ENCODE measurements around the gene INPP5E. TPM values are rescaled to one million over a fixed set of nuclear protein-coding genes. Genes with fewer than 3 reads are reported as not detected.
A peak's percentile ranks its signal among the peaks of the same experiment; 100 is the strongest.

The INPP5E gene
- total RNA-seq, 1 donor from 2014 or later, result 23.6 TPM

DNA sequence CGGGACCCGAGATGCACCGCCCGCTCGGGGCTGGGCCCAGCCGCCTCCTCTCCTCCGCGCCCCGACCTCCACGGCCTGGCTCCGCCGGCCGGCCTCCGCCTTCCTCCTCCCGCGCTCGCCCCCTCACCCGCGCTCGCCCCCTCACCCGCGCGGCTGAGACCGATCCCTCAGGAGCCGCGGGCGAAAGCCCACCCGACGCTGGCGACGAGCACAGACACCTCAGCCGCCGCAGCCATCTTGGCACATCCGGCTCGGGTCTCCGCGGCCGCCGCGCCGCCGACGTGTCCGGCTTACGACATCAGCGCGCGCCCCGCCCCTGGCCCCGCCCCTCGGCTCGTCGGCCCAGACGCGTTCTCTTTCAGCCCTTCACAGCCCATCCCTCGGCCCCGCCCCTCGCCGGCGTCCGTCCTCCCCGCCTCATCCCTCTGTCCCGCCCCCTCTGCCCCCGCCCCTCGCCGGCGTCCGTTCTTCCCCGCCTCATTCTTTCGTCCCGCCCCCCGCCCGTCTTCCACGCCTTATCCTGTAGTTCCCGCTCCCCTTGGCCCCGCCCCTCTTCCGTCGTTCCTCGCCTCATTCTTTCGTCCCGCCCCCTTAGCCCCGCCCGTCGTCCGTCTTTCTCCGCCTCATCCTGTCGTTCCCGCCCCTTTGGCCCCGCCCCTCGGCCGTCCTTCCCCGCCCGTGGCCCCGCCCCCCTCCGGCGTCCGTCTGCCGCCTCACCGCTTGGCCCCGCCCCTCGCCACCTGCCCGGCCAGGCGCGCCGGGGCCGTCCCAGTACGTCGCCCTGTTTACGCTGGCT lies 43.3 kb upstream of the INPP5E start, which contains the start of gene SEC16A:
Gene SEC16A (minus strand): TSS at position 248 of the 796 bp plus-strand sequence. CDS start 5,425 bp downstream, outside the sequence.
- peak; percentile 100 for DNase-seq (ENCODE audit: low spot score)
- H3K27me3 Mint-ChIP-seq (ENCODE audit: unreplicated experiment), result peaks cover 18% of the 10 kb centered on the region
- H3K9me3 Mint-ChIP-seq (ENCODE audit: unreplicated experiment), result no peaks in the 10 kb centered on the region
- peak within 1 kb of the TSS; percentile 98 for H3K27ac Mint-ChIP-seq (ENCODE audit: unreplicated experiment)
- H3K4me1 Mint-ChIP-seq (ENCODE audit: unreplicated experiment), result peaks cover 22% of the 10 kb centered on the region
- TF ChIP-seq, protein P1, sequence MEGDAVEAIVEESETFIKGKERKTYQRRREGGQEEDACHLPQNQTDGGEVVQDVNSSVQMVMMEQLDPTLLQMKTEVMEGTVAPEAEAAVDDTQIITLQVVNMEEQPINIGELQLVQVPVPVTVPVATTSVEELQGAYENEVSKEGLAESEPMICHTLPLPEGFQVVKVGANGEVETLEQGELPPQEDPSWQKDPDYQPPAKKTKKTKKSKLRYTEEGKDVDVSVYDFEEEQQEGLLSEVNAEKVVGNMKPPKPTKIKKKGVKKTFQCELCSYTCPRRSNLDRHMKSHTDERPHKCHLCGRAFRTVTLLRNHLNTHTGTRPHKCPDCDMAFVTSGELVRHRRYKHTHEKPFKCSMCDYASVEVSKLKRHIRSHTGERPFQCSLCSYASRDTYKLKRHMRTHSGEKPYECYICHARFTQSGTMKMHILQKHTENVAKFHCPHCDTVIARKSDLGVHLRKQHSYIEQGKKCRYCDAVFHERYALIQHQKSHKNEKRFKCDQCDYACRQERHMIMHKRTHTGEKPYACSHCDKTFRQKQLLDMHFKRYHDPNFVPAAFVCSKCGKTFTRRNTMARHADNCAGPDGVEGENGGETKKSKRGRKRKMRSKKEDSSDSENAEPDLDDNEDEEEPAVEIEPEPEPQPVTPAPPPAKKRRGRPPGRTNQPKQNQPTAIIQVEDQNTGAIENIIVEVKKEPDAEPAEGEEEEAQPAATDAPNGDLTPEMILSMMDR (IDR thresholded peaks at IDR 0.05; ENCODE audit: unreplicated experiment), result no peak
- peak within 1 kb of the TSS; percentile 94 for H3K4me3 Mint-ChIP-seq (ENCODE audit: unreplicated experiment)
- H3K36me3 Mint-ChIP-seq (ENCODE audit: low read depth, unreplicated experiment), result peaks cover 15% of the 10 kb centered on the region

DNA sequence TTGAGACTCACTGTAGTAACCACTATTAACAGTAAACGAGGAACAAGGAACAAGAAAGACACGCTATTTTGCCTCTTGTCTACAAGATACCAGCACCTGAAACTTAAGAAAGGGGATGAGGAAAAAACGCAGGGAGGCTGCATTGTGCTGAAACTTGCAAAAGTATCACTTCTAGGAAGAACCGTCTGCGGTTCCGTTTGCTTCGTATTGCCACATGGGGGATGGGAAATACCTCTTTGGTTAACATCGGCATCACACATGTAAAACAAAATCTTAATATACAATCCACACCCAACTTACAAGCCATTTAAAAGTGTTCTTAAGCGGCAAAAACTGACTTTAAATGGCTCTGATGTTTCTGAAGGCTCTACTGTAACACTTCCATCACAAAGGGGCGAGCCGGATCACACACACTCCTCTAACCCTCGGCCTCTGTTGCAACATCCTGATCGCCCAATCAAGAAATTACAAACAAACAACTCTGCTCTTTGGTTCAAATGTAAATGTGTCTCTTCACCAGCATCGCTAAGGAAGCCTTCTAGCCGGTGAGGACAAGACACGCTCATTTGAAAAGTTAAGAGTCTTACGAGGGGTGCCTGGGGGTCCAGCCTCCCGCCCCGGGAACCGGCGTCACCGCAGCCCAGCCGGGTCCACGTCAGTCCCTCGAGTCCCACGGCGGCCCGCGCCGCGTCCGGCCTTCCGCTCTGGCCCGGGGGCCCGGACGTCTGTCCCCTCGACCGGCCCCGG lies 42.6 kb upstream of the INPP5E start:
- H3K36me3 Mint-ChIP-seq (ENCODE audit: low read depth, unreplicated experiment), result peaks cover 21% of the 10 kb centered on the region
- H3K9me3 Mint-ChIP-seq (ENCODE audit: unreplicated experiment), result no peaks in the 10 kb centered on the region
- TF ChIP-seq, protein P1 (IDR thresholded peaks at IDR 0.05; ENCODE audit: unreplicated experiment), result no peak
- DNase-seq (ENCODE audit: low spot score), result no peak
- H3K27me3 Mint-ChIP-seq (ENCODE audit: unreplicated experiment), result peaks cover 16% of the 10 kb centered on the region
- H3K4me3 Mint-ChIP-seq (ENCODE audit: unreplicated experiment), result peak overlapping the region; percentile 93
- H3K4me1 Mint-ChIP-seq (ENCODE audit: unreplicated experiment), result peaks cover 22% of the 10 kb centered on the region
- H3K27ac Mint-ChIP-seq (ENCODE audit: unreplicated experiment), result peak overlapping the region; percentile 89

- no peak for DNase-seq (ENCODE audit: low spot score)
- Mint-ChIP-seq H3K27me3 (ENCODE audit: unreplicated experiment) (peaks cover 14% of the 10 kb centered on the region), H3K9me3 (ENCODE audit: unreplicated experiment) (no peaks in the 10 kb centered on the region), H3K27ac (ENCODE audit: unreplicated experiment) (peak overlapping the region; percentile 89), H3K4me1 (ENCODE audit: unreplicated experiment) (peaks cover 22% of the 10 kb centered on the region), H3K36me3 (ENCODE audit: low read depth, unreplicated experiment) (peaks cover 21% of the 10 kb centered on the region), H3K4me3 (ENCODE audit: unreplicated experiment) (peak overlapping the region; percentile 93)
- TF ChIP-seq, protein P1 (IDR thresholded peaks at IDR 0.05; ENCODE audit: unreplicated experiment), result no peak
Observed at GRCh38 chr9:136481558-136481957, 41.9 kb upstream of the INPP5E start.

DNA sequence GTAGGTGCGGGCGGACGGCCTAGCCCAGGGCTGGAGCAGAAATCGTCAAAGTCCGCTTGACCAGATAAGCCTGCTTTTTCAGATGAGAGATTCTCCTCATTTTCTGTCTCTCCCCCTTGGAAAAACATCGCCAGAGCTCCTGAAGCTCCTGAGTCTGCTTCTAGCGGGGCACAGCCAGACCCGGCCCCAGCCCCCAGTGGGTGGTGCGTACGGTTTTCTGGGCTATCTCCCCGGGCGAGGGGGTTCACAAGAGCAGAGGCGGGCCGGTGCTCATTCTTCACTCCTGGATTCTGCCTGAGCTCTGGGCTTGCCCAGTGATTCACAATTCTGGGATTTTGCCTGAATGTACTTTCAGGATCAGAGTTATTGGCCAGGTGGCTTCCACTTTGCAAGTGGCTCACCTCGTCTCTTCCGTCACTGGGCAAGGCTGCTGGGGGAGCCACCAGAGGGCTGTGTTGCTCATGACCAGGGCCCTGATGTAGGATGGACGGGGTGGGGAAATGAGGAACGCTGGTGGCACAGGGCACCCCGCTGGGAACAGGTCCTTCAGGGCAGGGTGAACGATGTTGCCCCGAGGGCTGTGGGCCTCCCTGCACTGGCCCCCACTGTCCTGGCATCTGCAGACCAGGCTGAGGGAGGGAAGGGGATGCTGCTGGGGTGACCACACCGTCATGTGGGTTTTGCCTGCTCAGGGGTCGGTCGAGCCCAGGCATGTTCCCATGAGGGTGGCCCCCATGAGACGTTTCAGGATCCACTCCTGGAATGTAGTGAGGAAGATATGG lies 36.9 kb upstream of the INPP5E start:
- Mint-ChIP-seq H3K4me3 (ENCODE audit: unreplicated experiment) (no peak overlapping the region), H3K27me3 (ENCODE audit: unreplicated experiment) (peaks cover 3% of the 10 kb centered on the region), H3K9me3 (ENCODE audit: unreplicated experiment) (no peaks in the 10 kb centered on the region), H3K4me1 (ENCODE audit: unreplicated experiment) (peaks cover 10% of the 10 kb centered on the region), H3K27ac (ENCODE audit: unreplicated experiment) (no peak overlapping the region), H3K36me3 (ENCODE audit: low read depth, unreplicated experiment) (peaks cover 32% of the 10 kb centered on the region)
- DNase-seq (ENCODE audit: low spot score), result no peak
- TF ChIP-seq, protein P1 (IDR thresholded peaks at IDR 0.05; ENCODE audit: unreplicated experiment), result no peak

Measured in endothelial cell (in vitro differentiated cells).